GM12878 (cell line): ENCODE data around the gene ARMH1. TPM values are rescaled to one million over a fixed set of nuclear protein-coding genes. Genes with fewer than 3 reads are reported as not detected.
A peak's percentile ranks its signal among the peaks of the same experiment; 100 is the strongest.
"Not testable (repeated sequence)": the region's sequence is repeated elsewhere in the genome, so short reads cannot be mapped to it uniquely, and the experiment has no call there.

Experiments used
- ATAC-seq: fragments of 200-7000 bp; cut with Tn5 transposase; 3 replicates; pipeline ENCODE4 v1.9.1; 2020; ENCODE audit warnings: mild to moderate bottlenecking, moderate library complexity
- BruUV-seq: library from RNA; stranded (reverse); fragments of 400-500 nt; replicated peaks from 2 replicates; lab custom pipeline; 2021; lab: Mats Ljungman, UMichigan
- CTCF ChIA-PET: fragments of 300-600 bp; sonication (Branson Sonifier 250); formaldehyde crosslinking; extraction: SDS; loops from one replicate; lab custom pipeline; 2021; ENCODE audit warnings: inconsistent platforms; lab: Yijun Ruan, JAX
- POLR2A ChIA-PET: fragments of 350-600 bp; formaldehyde crosslinking; extraction: SDS; loops from one replicate; lab custom pipeline; 2021; ENCODE audit warnings: inconsistent platforms; lab: Charles Lee
- RAD21 ChIA-PET: fragments of 300-600 bp; sonication (Branson Sonifier 250); formaldehyde crosslinking; loops from one replicate; lab custom pipeline; 2023; ENCODE audit warnings: antibody characterized with exemption; ENCODE audit not compliant: unreplicated experiment; lab: Charles Lee
- SMC1A ChIA-PET: fragments of 300-600 bp; sonication (Branson Sonifier 250); formaldehyde crosslinking; loops from one replicate; lab custom pipeline; 2023; ENCODE audit not compliant: unreplicated experiment, uncharacterized antibody; lab: Charles Lee
- DNase-seq: peaks from one replicate; pipeline ENCODE4 v3.0.0-alpha.2; 2011; ENCODE audit warnings: low read depth, low spot score
- FAIRE-seq: peaks from 3 replicates; lab custom pipeline; 2011; peaks lifted over from hg19 to GRCh38; lab: Jason Lieb, UNC
- H2AFZ ChIP-seq: 2 replicates; pipeline ENCODE4 v1.6.0; 2011; ENCODE audit warnings: low read depth, low read length, control low read depth; ENCODE audit not compliant: control insufficient read depth
- H3K27ac ChIP-seq: 2 replicates; pipeline ENCODE4 v1.5.1; 2011; ENCODE audit warnings: control low read depth; ENCODE audit not compliant: control insufficient read depth, insufficient read depth
- H3K27me3 ChIP-seq, 2 experiments: replicated peaks in 1 of 2; 2 replicates each; pipeline versions ENCODE4 v1.6.0 to v1.6.1; 2011; ENCODE audit warnings: low read length in 1 of 2; ENCODE audit not compliant: control insufficient read depth in 2 of 2, insufficient read depth in 2 of 2
- H3K36me3 ChIP-seq, 2 experiments: 2 replicates each; pipeline ENCODE4 v1.5.1; 2011; ENCODE audit warnings: low read length in 1 of 2; ENCODE audit not compliant: control insufficient read depth in 2 of 2, insufficient read depth in 2 of 2
- H3K4me1 ChIP-seq: 2 replicates; pipeline ENCODE4 v1.6.1; 2011; ENCODE audit warnings: mild to moderate bottlenecking, low read length, moderate library complexity, mixed read lengths; ENCODE audit not compliant: control insufficient read depth, insufficient read depth
- H3K4me2 ChIP-seq: 2 replicates; pipeline ENCODE4 v1.6.0; 2011; ENCODE audit warnings: control low read depth; ENCODE audit not compliant: control insufficient read depth, insufficient read depth
- H3K4me3 ChIP-seq: fragments of 200-600 bp; sonication (generic); 2 replicates; pipeline ENCODE4 v1.5.1; 2016
- H3K79me2 ChIP-seq: 2 replicates; pipeline ENCODE4 v1.6.0; 2011; ENCODE audit warnings: low read length; ENCODE audit not compliant: control insufficient read depth, insufficient read depth
- H3K9ac ChIP-seq: 2 replicates; pipeline ENCODE4 v1.8.0; 2011; ENCODE audit warnings: low read length, control low read depth, mixed read lengths; ENCODE audit not compliant: control insufficient read depth, insufficient read depth
- H3K9me3 ChIP-seq: replicated peaks from 3 replicates; pipeline ENCODE4 v1.5.1; 2011; ENCODE audit warnings: mild to moderate bottlenecking, low read length; ENCODE audit not compliant: control insufficient read depth, insufficient read depth
- H4K20me1 ChIP-seq: 2 replicates; pipeline ENCODE4 v1.6.0; 2011; ENCODE audit not compliant: control insufficient read depth, insufficient read depth
- CBFB ChIP-seq: IDR thresholded peaks from 2 replicates; pipeline ENCODE4 v1.6.1; 2016; ENCODE audit warnings: antibody characterized with exemption, low read depth
- EZH2 ChIP-seq: IDR thresholded peaks from 2 replicates; pipeline ENCODE4 v1.6.1; 2012; ENCODE audit warnings: low read depth, mild to moderate bottlenecking, control low read depth, inconsistent platforms, low read length, borderline replicate concordance; ENCODE audit not compliant: control insufficient read depth
- MEF2A ChIP-seq: IDR thresholded peaks from 2 replicates; pipeline ENCODE4 v1.6.1; 2011; ENCODE audit warnings: low read depth, mild to moderate bottlenecking, low read length, moderate library complexity; ENCODE audit not compliant: insufficient read depth
- NFYB ChIP-seq: IDR thresholded peaks from 2 replicates; pipeline ENCODE4 v1.6.1; 2011; ENCODE audit warnings: low read depth, mild to moderate bottlenecking, low read length, improper control_type of control experiment, moderate library complexity; ENCODE audit not compliant: insufficient read depth
- ZNF217 ChIP-seq: fragments of 450-650 bp; IDR thresholded peaks from 2 replicates; pipeline ENCODE4 v1.6.1; 2017; ENCODE audit warnings: antibody characterized with exemption, mild to moderate bottlenecking
- ZZZ3 ChIP-seq: IDR thresholded peaks from 2 replicates; pipeline ENCODE4 v1.6.1; 2011; ENCODE audit warnings: low read depth; ENCODE audit not compliant: control insufficient read depth, insufficient read length
- WGBS: methylation state at CpG from one replicate; pipeline ENCODE4 v1.1.6; 2016; ENCODE audit warnings: low lambda C conversion rate; ENCODE audit not compliant: insufficient replicate concordance, insufficient coverage; ENCODE audit errors: missing lambda C conversion rate; 5-methylcytosine and 5-hydroxymethylcytosine counted together
- in situ Hi-C: fragments of 300-500 bp; cut with MboI; formaldehyde crosslinking; loops from 9 replicates; pipeline ENCODE4 v1.14.3; 2018; ENCODE audit warnings: mixed read lengths
- intact Hi-C: fragments of 100-400 bp; cut with micrococcal nuclease; formaldehyde crosslinking; loops from one replicate; pipeline ENCODE4 v1.14.2; 2022; ENCODE audit not compliant: unreplicated experiment
- polyA plus RNA-seq, 11 experiments: library from polyadenylated mRNA; depleted of rRNA in 4 of 11; unstranded in 6 of 11; stranded (reverse) in 5 of 11; fragments of >200 nt; fragmentation: Nextera tagmentation in 4 of 11; fragmentation: Illumina TruSeq in 1 of 11; extraction: Ambion mirVana in 4 of 11; extraction: Trizol in 1 of 11; gene quantifications; 1 replicate in 1 of 11; 2 replicates in 10 of 11; pipeline versions ENCODE4 v1.2.1 to v1.2.3, GENCODE V29; 2011 to 2016; ENCODE audit warnings: inconsistent platforms in 2 of 11, missing spikeins in 2 of 11, low read depth in 1 of 11
- total RNA-seq, 4 experiments: library from RNA; depleted of rRNA in 3 of 4; stranded (reverse); fragments of >200 nt in 3 of 4; fragmentation: Illumina TruSeq in 1 of 4; extraction: Trizol in 1 of 4; gene quantifications; 2 replicates each; pipeline versions ENCODE4 v1.2.1 to v1.2.3, GENCODE V29; 2013 to 2021
- TF ChIP-seq, protein P1 (sequence below): IDR thresholded peaks from 2 replicates; pipeline ENCODE4 v1.6.1; 2011; ENCODE audit warnings: borderline replicate concordance, low read depth, mild to moderate bottlenecking, moderate library complexity, mixed read lengths, low read length; ENCODE audit not compliant: insufficient read depth; ENCODE audit errors: extremely low read length
- TF ChIP-seq, protein P2 (sequence below): fragments of 450-650 bp; conservative IDR thresholded peaks from 2 replicates; pipeline ENCODE4 v1.6.1; 2017; ENCODE audit warnings: mild to moderate bottlenecking, moderate library complexity
- TF ChIP-seq, protein P3 (sequence below): fragments of 450-650 bp; IDR thresholded peaks from 2 replicates; pipeline ENCODE4 v1.6.1; 2017; ENCODE audit warnings: low read depth, mild to moderate bottlenecking, moderate library complexity

The ARMH1 gene
- total and polyA plus RNA-seq, 10 of the 15 experiments (the other 5 are each of a cell fraction or from before 2014, with no cell fraction given) = 0.93 to 43.9 (median 8.2) TPM

GRCh38 chr1:44666719-44667118 lies 7.8 kb upstream of the ARMH1 start:
- H3K4me3 ChIP-seq, H3K36me3 ChIP-seq, H3K27ac ChIP-seq, H3K9ac ChIP-seq, SMC1A ChIA-PET, CTCF ChIA-PET, intact Hi-C loops, H4K20me1 ChIP-seq, H3K79me2 ChIP-seq, ATAC-seq, BruUV-seq, H2AFZ ChIP-seq, DNase-seq, POLR2A ChIA-PET, H3K27me3 ChIP-seq, RAD21 ChIA-PET, FAIRE-seq, H3K4me2 ChIP-seq, in situ Hi-C loops, H3K9me3 ChIP-seq: not testable (repeated sequence)
- peaks cover 20% of the 10 kb centered on the region for H3K4me1 ChIP-seq
- WGBS = 100% methylated on average over 1 of the region's 1 CpG

GRCh38 chr1:44670751-44671640 lies 3.5 kb upstream of the ARMH1 start:
- FAIRE-seq (no peak), ATAC-seq (no peak), DNase-seq (no peak)
- Histone ChIP-seq H3K4me1 (peaks cover 38% of the 10 kb centered on the region), H3K9ac (no peak overlapping the region), H4K20me1 (no peaks in the 10 kb centered on the region), H3K4me2 (peak overlapping the region; percentile 40; the same call in 1 of the 2 replicates), H3K79me2 (peaks cover 8% of the 10 kb centered on the region), H3K27ac (0 out of 2 replicates have a peak overlapping the region, but pooled peaks have one; percentile 32), H3K36me3 (no peaks in the 10 kb centered on the region; a peak in 1 of 4 replicates), H3K4me3 (no peak overlapping the region), H3K9me3 (no peaks in the 10 kb centered on the region), H3K27me3 (no peaks in the 10 kb centered on the region), H2AFZ (no peak overlapping the region)
- RAD21 ChIA-PET = interaction anchor here (0.5 to 3.2 kb wide), 2 partner anchors 19 to 631 kb away, joined by 3 to 14 read pairs; no protein-coding TSS in a partner anchor
- in situ Hi-C loops = no loop called here
- 93% methylated on average over 10 of the region's 10 CpGs for WGBS
- intact Hi-C loops = no loop called here
- CTCF ChIA-PET = interaction anchor here (2.9 kb wide), 1 partner anchor 22 kb away, joined by 9 read pairs; no protein-coding TSS in a partner anchor
- BruUV-seq = no TSS peak
- POLR2A ChIA-PET = interaction anchor here (0.5 to 5.3 kb wide), 3 partner anchors 13 to 87 kb away, joined by 3 to 29 read pairs (median 4); no protein-coding TSS in a partner anchor
- SMC1A ChIA-PET = interaction anchor here (6.7 kb wide), 1 partner anchor 23 kb away, joined by 76 read pairs; no protein-coding TSS in a partner anchor
- TF ChIP-seq CBFB (no peak), ZNF217 (no peak), EZH2 (no peak), ZZZ3 (no peak), MEF2A (no peak), NFYB (no peak)
- TF ChIP-seq, protein P1, sequence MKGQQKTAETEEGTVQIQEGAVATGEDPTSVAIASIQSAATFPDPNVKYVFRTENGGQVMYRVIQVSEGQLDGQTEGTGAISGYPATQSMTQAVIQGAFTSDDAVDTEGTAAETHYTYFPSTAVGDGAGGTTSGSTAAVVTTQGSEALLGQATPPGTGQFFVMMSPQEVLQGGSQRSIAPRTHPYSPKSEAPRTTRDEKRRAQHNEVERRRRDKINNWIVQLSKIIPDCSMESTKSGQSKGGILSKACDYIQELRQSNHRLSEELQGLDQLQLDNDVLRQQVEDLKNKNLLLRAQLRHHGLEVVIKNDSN = no peak
- TF ChIP-seq, protein P2, sequence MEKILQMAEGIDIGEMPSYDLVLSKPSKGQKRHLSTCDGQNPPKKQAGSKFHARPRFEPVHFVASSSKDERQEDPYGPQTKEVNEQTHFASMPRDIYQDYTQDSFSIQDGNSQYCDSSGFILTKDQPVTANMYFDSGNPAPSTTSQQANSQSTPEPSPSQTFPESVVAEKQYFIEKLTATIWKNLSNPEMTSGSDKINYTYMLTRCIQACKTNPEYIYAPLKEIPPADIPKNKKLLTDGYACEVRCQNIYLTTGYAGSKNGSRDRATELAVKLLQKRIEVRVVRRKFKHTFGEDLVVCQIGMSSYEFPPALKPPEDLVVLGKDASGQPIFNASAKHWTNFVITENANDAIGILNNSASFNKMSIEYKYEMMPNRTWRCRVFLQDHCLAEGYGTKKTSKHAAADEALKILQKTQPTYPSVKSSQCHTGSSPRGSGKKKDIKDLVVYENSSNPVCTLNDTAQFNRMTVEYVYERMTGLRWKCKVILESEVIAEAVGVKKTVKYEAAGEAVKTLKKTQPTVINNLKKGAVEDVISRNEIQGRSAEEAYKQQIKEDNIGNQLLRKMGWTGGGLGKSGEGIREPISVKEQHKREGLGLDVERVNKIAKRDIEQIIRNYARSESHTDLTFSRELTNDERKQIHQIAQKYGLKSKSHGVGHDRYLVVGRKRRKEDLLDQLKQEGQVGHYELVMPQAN = no peak
- TF ChIP-seq, protein P3, sequence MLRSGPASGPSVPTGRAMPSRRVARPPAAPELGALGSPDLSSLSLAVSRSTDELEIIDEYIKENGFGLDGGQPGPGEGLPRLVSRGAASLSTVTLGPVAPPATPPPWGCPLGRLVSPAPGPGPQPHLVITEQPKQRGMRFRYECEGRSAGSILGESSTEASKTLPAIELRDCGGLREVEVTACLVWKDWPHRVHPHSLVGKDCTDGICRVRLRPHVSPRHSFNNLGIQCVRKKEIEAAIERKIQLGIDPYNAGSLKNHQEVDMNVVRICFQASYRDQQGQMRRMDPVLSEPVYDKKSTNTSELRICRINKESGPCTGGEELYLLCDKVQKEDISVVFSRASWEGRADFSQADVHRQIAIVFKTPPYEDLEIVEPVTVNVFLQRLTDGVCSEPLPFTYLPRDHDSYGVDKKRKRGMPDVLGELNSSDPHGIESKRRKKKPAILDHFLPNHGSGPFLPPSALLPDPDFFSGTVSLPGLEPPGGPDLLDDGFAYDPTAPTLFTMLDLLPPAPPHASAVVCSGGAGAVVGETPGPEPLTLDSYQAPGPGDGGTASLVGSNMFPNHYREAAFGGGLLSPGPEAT = no peak
